HEK293 (cell line): ENCODE measurements around the gene GAL3ST2.
A peak's percentile ranks its signal among the peaks of the same experiment; 100 is the strongest.

Source experiments
- CTCF ChIA-PET: fragments of 350-600 bp; formaldehyde crosslinking; extraction: SDS; loops from one replicate; lab custom pipeline; 2021; ENCODE audit warnings: antibody characterized with exemption; lab: Yijun Ruan, JAX
- POLR2A ChIA-PET: fragments of 300-600 bp; formaldehyde crosslinking; extraction: SDS; loops from one replicate; lab custom pipeline; 2020; ENCODE audit warnings: antibody characterized with exemption, inconsistent platforms; lab: Yijun Ruan, JAX
- H3K27ac ChIP-seq: fragments of 200-500 bp; sonication (Bioruptor generic); 2 replicates; pipeline ENCODE4 v1.5.1; 2014; ENCODE audit warnings: low read depth, low read length, control low read depth, inconsistent platforms; ENCODE audit errors: extremely low read depth
- H3K36me3 ChIP-seq, 2 experiments: fragments of 200-500 bp in 1 of 2; sonication (Bioruptor generic) in 1 of 2; 1 replicate in 1 of 2; 2 replicates in 1 of 2; pipeline ENCODE4 v1.5.1; 2014 to 2017; ENCODE audit warnings: inconsistent platforms in 2 of 2, low read length in 2 of 2; ENCODE audit not compliant: control insufficient read depth in 2 of 2, insufficient read depth in 1 of 2
- H3K4me1 ChIP-seq: fragments of 200-500 bp; sonication (Bioruptor generic); 2 replicates; pipeline ENCODE4 v1.5.1; 2014; ENCODE audit warnings: mild to moderate bottlenecking, low read length, inconsistent platforms; ENCODE audit not compliant: control insufficient read depth, insufficient read depth
- H3K4me3 ChIP-seq: 2 replicates; pipeline ENCODE4 v1.5.1; 2011; ENCODE audit warnings: low read depth, mild to moderate bottlenecking, control low read depth, low read length, moderate library complexity
- H3K9me3 ChIP-seq: fragments of 200-500 bp; sonication (Bioruptor generic); 2 replicates; pipeline ENCODE4 v1.5.1; 2014; ENCODE audit warnings: low read depth, low read length, inconsistent platforms; ENCODE audit not compliant: control insufficient read depth, insufficient read depth
- ATF2 ChIP-seq: fragments of 450-650 bp; formaldehyde crosslinking; IDR thresholded peaks from 2 replicates; pipeline ENCODE4 v1.5.1; 2016; ENCODE audit warnings: missing biosample characterization, missing genetic modification characterization, low read depth
- EGR2 ChIP-seq: fragments of 450-650 bp; formaldehyde crosslinking; IDR thresholded peaks from 2 replicates; pipeline ENCODE4 v1.5.1; 2016; ENCODE audit warnings: low read depth, missing biosample characterization, missing genetic modification characterization
- KLF7 ChIP-seq: fragments of 450-650 bp; formaldehyde crosslinking; IDR thresholded peaks from 2 replicates; pipeline ENCODE4 v1.5.1; 2016; ENCODE audit warnings: missing biosample characterization, missing genetic modification characterization, borderline replicate concordance
- PRDM4 ChIP-seq: fragments of 450-650 bp; formaldehyde crosslinking; IDR thresholded peaks from 2 replicates; pipeline ENCODE4 v1.5.1; 2017; ENCODE audit warnings: missing biosample characterization, missing genetic modification characterization
- PRDM6 ChIP-seq: fragments of 450-650 bp; formaldehyde crosslinking; IDR thresholded peaks from 2 replicates; pipeline ENCODE4 v1.5.1; 2017; ENCODE audit warnings: missing biosample characterization, missing genetic modification characterization
- SETDB1 ChIP-seq: IDR thresholded peaks from one replicate; pipeline ENCODE4 v1.6.1; 2017; ENCODE audit warnings: mild to moderate bottlenecking, low read length, moderate library complexity, mixed read lengths; ENCODE audit not compliant: insufficient read length
- ZFP3 ChIP-seq: fragments of 450-650 bp; formaldehyde crosslinking; IDR thresholded peaks from 2 replicates; pipeline ENCODE4 v1.5.1; 2016; ENCODE audit warnings: low read depth, missing biosample characterization, missing genetic modification characterization
- ZNF292 ChIP-seq: fragments of 450-650 bp; formaldehyde crosslinking; IDR thresholded peaks from 2 replicates; pipeline ENCODE4 v1.5.1; 2016; ENCODE audit warnings: low read depth, missing biosample characterization, missing genetic modification characterization, borderline replicate concordance
- ZNF394 ChIP-seq: fragments of 450-650 bp; formaldehyde crosslinking; IDR thresholded peaks from 2 replicates; pipeline ENCODE4 v1.5.1; 2016; ENCODE audit warnings: missing biosample characterization, missing genetic modification characterization, mild to moderate bottlenecking, moderate library complexity, borderline replicate concordance
- ZNF423 ChIP-seq: fragments of 450-650 bp; formaldehyde crosslinking; IDR thresholded peaks from 2 replicates; pipeline ENCODE4 v1.5.1; 2016; ENCODE audit warnings: missing biosample characterization, missing genetic modification characterization
- ZNF544 ChIP-seq: fragments of 450-650 bp; formaldehyde crosslinking; IDR thresholded peaks from 2 replicates; pipeline ENCODE4 v1.5.0; 2017; ENCODE audit warnings: missing biosample characterization, missing genetic modification characterization
- ZNF560 ChIP-seq: fragments of 450-650 bp; formaldehyde crosslinking; IDR thresholded peaks from 2 replicates; pipeline ENCODE4 v1.5.1; 2017; ENCODE audit warnings: missing biosample characterization, missing genetic modification characterization, borderline replicate concordance
- ZNF660 ChIP-seq: fragments of 450-650 bp; IDR thresholded peaks from 2 replicates; pipeline ENCODE4 v1.5.1; 2018; ENCODE audit warnings: missing biosample characterization, mild to moderate bottlenecking, missing genetic modification characterization
- ZSCAN23 ChIP-seq: fragments of 450-650 bp; formaldehyde crosslinking; IDR thresholded peaks from 2 replicates; pipeline ENCODE4 v1.5.1; 2016; ENCODE audit warnings: missing biosample characterization, missing genetic modification characterization
- ZSCAN30 ChIP-seq: fragments of 450-650 bp; IDR thresholded peaks from 2 replicates; pipeline ENCODE4 v1.5.1; 2018; ENCODE audit warnings: missing biosample characterization, mild to moderate bottlenecking, missing genetic modification characterization, moderate library complexity
- ZSCAN4 ChIP-seq: fragments of 450-650 bp; formaldehyde crosslinking; IDR thresholded peaks from 2 replicates; pipeline ENCODE4 v1.5.1; 2017; ENCODE audit warnings: missing biosample characterization, missing genetic modification characterization

GAL3ST2 gene

DNA sequence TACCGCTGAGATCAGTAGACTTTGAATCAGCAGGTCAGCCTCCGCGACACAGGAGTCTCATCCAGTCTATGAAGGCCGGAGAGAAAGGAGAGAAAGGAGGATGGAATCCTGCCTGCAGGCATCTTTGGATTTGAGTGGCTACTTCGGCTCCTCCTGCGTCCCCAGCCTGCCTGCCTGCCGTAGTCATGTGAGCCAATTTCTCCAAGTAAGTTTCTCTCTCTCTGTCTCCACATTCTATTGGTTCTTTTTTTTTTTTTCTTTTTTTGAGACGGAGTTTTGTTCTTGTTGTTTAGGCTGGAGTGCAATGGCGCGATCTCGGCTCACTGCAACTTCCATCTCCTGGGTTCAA lies 65.4 kb downstream of the GAL3ST2 start:
- Histone ChIP-seq H3K4me1 (no peaks in the 10 kb centered on the region), H3K4me3 (no peak overlapping the region), H3K27ac (no peak overlapping the region), H3K36me3 (no peaks in the 10 kb centered on the region), H3K9me3 (no peaks in the 10 kb centered on the region)
- ChIA-PET CTCF (no interaction called here), POLR2A (interaction anchor here (1.2 kb wide), 1 partner anchor 155 kb away, joined by 4 read pairs; the partner anchor contains the start of gene DTYMK)
- TF ChIP-seq ZNF394 (tag by site-specific recombination) (no peak), ZFP3 (no peak)

DNA sequence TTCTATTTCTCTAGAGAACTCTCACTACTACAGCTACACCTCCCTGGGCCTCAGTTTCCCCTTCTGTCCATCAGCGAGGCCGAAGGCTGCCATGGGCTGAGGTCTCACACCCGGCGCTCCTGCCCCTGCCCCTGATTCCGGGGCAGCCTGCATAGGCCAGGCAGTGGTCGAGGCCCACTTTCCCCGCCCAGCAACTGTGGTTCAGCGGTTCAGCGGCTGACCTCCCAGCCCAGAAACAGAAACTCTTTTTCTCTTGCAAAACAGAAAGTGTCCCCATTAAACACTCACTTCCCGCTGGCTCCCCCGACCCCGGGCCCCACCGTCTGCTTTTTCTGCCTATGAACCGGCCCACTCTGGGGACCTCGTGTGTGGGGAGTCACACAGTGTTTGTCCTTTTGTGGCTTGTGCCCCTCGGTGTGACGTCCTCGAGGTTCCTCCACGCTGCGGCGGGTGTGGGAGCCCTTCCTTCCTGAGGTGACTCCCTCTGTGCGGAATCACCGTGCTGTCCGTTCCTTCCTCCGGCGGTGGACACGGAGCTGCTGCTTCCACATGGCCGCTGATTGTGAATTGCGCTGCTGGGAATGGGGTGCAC lies 66.1 kb downstream of the GAL3ST2 start:
- H3K4me3 ChIP-seq: no peak overlapping the region
- H3K4me1 ChIP-seq: no peaks in the 10 kb centered on the region
- CTCF ChIA-PET: no interaction called here
- TF ChIP-seq ZNF292: no peak
- peak; percentile 79 for TF ChIP-seq PRDM4
- no peaks in the 10 kb centered on the region for H3K9me3 ChIP-seq
- POLR2A ChIA-PET: no interaction called here
- H3K36me3 ChIP-seq: no peaks in the 10 kb centered on the region
- no peak overlapping the region for H3K27ac ChIP-seq

DNA sequence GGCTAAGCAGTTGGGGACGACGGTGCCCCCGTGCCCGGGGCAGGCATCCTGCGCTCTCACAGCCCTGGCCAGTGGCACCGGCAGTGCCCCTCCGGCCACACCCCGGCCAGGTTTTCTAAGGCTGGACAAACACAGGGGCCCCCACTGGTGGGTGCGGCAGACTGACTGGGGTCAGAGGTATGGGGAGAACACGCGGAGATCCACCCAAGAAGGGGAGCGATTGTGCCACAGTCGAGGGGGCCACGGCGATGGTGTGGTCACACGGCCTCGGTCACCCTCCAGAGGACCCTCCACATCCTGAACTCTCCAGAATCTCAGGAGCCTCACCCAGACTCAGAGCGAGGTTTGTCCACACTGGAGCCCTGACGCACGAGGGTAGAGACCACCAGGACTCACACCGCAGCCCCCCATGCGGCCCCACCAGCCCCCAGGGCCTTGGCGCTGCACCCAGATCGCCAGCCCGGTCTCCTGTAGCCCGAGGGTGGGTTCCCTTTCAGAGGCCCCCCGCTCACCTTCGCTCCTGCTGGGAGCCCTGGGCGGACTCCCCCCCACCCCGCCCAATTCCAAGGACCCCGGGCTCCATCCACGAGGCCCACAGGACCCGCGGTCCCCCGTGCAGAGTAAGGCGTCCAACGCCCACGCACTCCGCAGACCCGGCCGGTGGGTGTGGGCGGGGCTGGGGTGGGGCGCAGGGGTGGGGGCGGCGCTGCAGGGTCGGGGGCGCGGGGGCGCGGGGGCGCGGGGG lies 66.9 kb downstream of the GAL3ST2 start:
- Histone ChIP-seq H3K4me3 (no peak overlapping the region), H3K36me3 (no peaks in the 10 kb centered on the region), H3K9me3 (no peaks in the 10 kb centered on the region), H3K4me1 (no peaks in the 10 kb centered on the region), H3K27ac (no peak overlapping the region)
- CTCF ChIA-PET: interaction anchor here (0.7 kb wide), 1 partner anchor 741 kb away, joined by 3 read pairs; the partner anchor contains the start of gene MTERF4
- POLR2A ChIA-PET: interaction anchor here (0.6 to 1.4 kb wide), 3 partner anchors 8 to 10 kb away, joined by 4 read pairs; no protein-coding TSS in a partner anchor
- TF ChIP-seq ZSCAN30 (tag by site-specific recombination) (no peak), ZSCAN4 (tag by site-specific recombination) (no peak), SETDB1 (no peak), KLF7 (tag by site-specific recombination) (no peak), ZNF423 (tag by site-specific recombination) (no peak), ZNF544 (no peak), ATF2 (no peak), EGR2 (tag by site-specific recombination) (no peak), ZSCAN23 (tag by site-specific recombination) (no peak), PRDM6 (no peak), ZNF660 (tag by site-specific recombination) (no peak), ZNF560 (tag by site-specific recombination) (no peak)
